HepG2 (cell line): ENCODE data around the gene RNF13. TPM values are rescaled to one million over a fixed set of nuclear protein-coding genes. Genes with fewer than 3 reads are reported as not detected.
A peak's percentile ranks its signal among the peaks of the same experiment; 100 is the strongest.

Experiments
- ATAC-seq: fragments of 200-7000 bp; cut with Tn5 transposase; 3 replicates; pipeline ENCODE4 v1.9.1; 2020; ENCODE audit warnings: mild to moderate bottlenecking, moderate library complexity
- BruUV-seq: library from RNA; stranded (reverse); fragments of 400-500 nt; replicated peaks from 2 replicates; lab custom pipeline; 2021; lab: Mats Ljungman, UMichigan
- CTCF ChIA-PET: fragments of 300-600 bp; formaldehyde crosslinking; extraction: SDS; loops from one replicate; lab custom pipeline; 2021; ENCODE audit warnings: low total read pairs, inconsistent platforms, low intra/inter-chr PET ratio; lab: Yijun Ruan, JAX
- POLR2A ChIA-PET: fragments of 350-600 bp; sonication (Branson Sonifier 250); formaldehyde crosslinking; loops from one replicate; lab custom pipeline; 2020; ENCODE audit warnings: antibody characterized with exemption, inconsistent platforms; lab: Yijun Ruan, JAX
- DNase-seq: peaks from one replicate; pipeline ENCODE4 v3.0.0-alpha.2; 2015; ENCODE audit warnings: low spot score
- FAIRE-seq: peaks from 3 replicates; lab custom pipeline; 2011; peaks lifted over from hg19 to GRCh38; lab: Jason Lieb, UNC
- H2AFZ ChIP-seq: one replicate; pipeline ENCODE4 v1.6.1; 2011; ENCODE audit warnings: low read length, inconsistent platforms
- H3K27ac ChIP-seq: fragments of 300-600 bp; 3 replicates; pipeline ENCODE4 v1.8.0; 2011; ENCODE audit warnings: mixed run types, mild to moderate bottlenecking, mixed read lengths, low read length, inconsistent platforms; ENCODE audit not compliant: insufficient read depth; ENCODE audit errors: extremely low read length
- H3K27me3 ChIP-seq, 2 experiments: fragments of 200-600 bp in 1 of 2; 2 replicates in 1 of 2; 3 replicates in 1 of 2; pipeline versions ENCODE4 v1.6.0 to v1.8.0; 2011; ENCODE audit warnings: low read length in 2 of 2, mild to moderate bottlenecking in 2 of 2, moderate library complexity in 2 of 2, inconsistent platforms in 1 of 2; ENCODE audit not compliant: insufficient read depth in 2 of 2, control insufficient read depth in 1 of 2
- H3K36me3 ChIP-seq, 2 experiments: fragments of 200-600 bp in 1 of 2; replicated peaks in 1 of 2; 2 replicates in 1 of 2; 3 replicates in 1 of 2; pipeline versions ENCODE4 v1.5.1 to v1.8.0; 2011; ENCODE audit warnings: low read length in 2 of 2, inconsistent platforms in 1 of 2; ENCODE audit not compliant: insufficient read depth in 2 of 2, control insufficient read depth in 1 of 2
- H3K4me1 ChIP-seq: 2 replicates; pipeline ENCODE4 v1.5.1; 2012; ENCODE audit warnings: low read length, inconsistent platforms; ENCODE audit not compliant: insufficient read depth
- H3K4me2 ChIP-seq: 2 replicates; pipeline ENCODE4 v1.6.0; 2011; ENCODE audit warnings: low read depth, low read length, inconsistent platforms
- H3K4me3 ChIP-seq, 3 experiments: fragments of 200-600 bp in 1 of 3; sonication (generic), shearing (Covaris generic) in 1 of 3; replicated peaks in 1 of 3; 2 replicates each; pipeline ENCODE4 v1.5.1; 2011 to 2016; ENCODE audit warnings: low read length in 3 of 3, inconsistent platforms in 2 of 3, low read depth in 2 of 3, mild to moderate bottlenecking in 2 of 3, control low read depth in 1 of 3, mixed read lengths in 1 of 3; ENCODE audit not compliant: insufficient read depth in 1 of 3
- H3K79me2 ChIP-seq: one replicate; pipeline ENCODE4 v1.6.1; 2011; ENCODE audit warnings: low read length, inconsistent platforms; ENCODE audit not compliant: insufficient read depth
- H3K9ac ChIP-seq: 2 replicates; pipeline ENCODE4 v1.6.0; 2011; ENCODE audit warnings: mild to moderate bottlenecking, low read depth, low read length, inconsistent platforms; ENCODE audit not compliant: insufficient read depth
- H3K9me3 ChIP-seq: 2 replicates; pipeline ENCODE4 v1.5.1; 2012; ENCODE audit warnings: mild to moderate bottlenecking, low read length
- H4K20me1 ChIP-seq: 2 replicates; pipeline ENCODE4 v1.6.0; 2011; ENCODE audit warnings: inconsistent platforms, mild to moderate bottlenecking, low read length, moderate library complexity; ENCODE audit not compliant: insufficient read depth
- CTCF ChIP-seq: sonication (generic); formaldehyde crosslinking; IDR thresholded peaks from 2 replicates; pipeline ENCODE4 v1.5.0; 2020; ENCODE audit warnings: mild to moderate bottlenecking, missing genetic modification reagents, moderate library complexity
- STAT5B ChIP-seq: sonication (generic); formaldehyde crosslinking; IDR thresholded peaks from 2 replicates; pipeline ENCODE4 v1.4.0; 2020; ENCODE audit warnings: missing genetic modification reagents
- ZNF652 ChIP-seq: IDR thresholded peaks from 2 replicates; pipeline ENCODE4 v1.6.1; 2016; ENCODE audit warnings: low read depth, borderline replicate concordance
- in situ Hi-C: cut with HindIII; loops from 2 replicates; pipeline ENCODE4 v1.10.0; 2017; ENCODE audit warnings: low pct_unique_long_range_greater_than_20kb; ENCODE audit not compliant: extremely low pct_ligation_motif_present
- intact Hi-C: fragments of 100-400 bp; cut with micrococcal nuclease; formaldehyde crosslinking; loops from one replicate; pipeline ENCODE4 v1.10.0; 2022; ENCODE audit not compliant: unreplicated experiment
- polyA plus RNA-seq, 8 experiments: library from polyadenylated mRNA; depleted of rRNA in 3 of 8; stranded (reverse) in 7 of 8; unstranded in 1 of 8; fragments of >200 nt; fragmentation: Illumina TruSeq in 4 of 8; extraction: Trizol in 4 of 8; gene quantifications; 2 replicates each; pipeline versions ENCODE4 v1.2.1 to v1.2.3, GENCODE V29; 2011 to 2016; ENCODE audit warnings: low read depth in 4 of 8, missing spikeins in 1 of 8, mixed read lengths in 1 of 8; ENCODE audit not compliant: insufficient read depth in 1 of 8
- total RNA-seq, 5 experiments: library from RNA; depleted of rRNA; stranded (reverse); fragments of >200 nt; fragmentation: Illumina TruSeq; extraction: Trizol; gene quantifications; 2 replicates each; pipeline ENCODE4 v1.2.3, GENCODE V29; 2016; ENCODE audit warnings: low read depth in 1 of 5
- TF ChIP-seq, protein P1 (sequence below), 2 experiments: fragments of 450-650 bp in 1 of 2; sonication (generic) in 1 of 2; formaldehyde crosslinking in 1 of 2; IDR thresholded peaks; 2 replicates each; pipeline versions ENCODE4 v1.6.1 to v1.8.0; 2016 to 2022; ENCODE audit warnings: antibody characterized with exemption in 1 of 2, mild to moderate bottlenecking in 1 of 2, missing genetic modification reagents in 1 of 2
- TF ChIP-seq, protein P2 (sequence below): sonication (generic); formaldehyde crosslinking; conservative IDR thresholded peaks from 2 replicates; pipeline ENCODE4 v1.4.0; 2020; ENCODE audit warnings: missing genetic modification reagents

RNF13 gene
- total and polyA plus RNA-seq, 2 of the 13 experiments (the other 11 are each of a cell fraction or from before 2014, with no cell fraction given), result 39.8 to 46.0 TPM

DNA sequence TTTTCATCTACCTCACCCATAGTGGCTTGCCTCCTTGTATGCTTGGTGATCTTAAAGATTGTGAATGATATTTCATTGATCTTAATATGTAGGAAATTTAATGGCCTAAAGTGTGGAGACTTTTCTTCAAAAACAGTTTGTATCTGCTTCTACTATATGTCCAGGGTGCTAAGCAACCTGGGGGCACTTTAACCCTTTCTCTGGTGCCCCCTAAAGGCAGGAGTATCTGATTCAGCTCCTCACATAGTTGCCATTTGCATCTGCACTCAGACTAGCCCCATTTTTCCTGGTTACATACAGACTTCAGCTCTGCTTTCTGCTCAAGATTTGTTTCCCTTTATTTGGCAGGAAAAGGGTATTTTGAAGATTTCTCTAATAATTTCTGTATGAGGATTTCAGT is 162.9 kb downstream of the RNF13 start:
- intact Hi-C loops, result no loop called here
- ChIA-PET POLR2A (no interaction called here), CTCF (no interaction called here)
- FAIRE-seq (no peak), ATAC-seq (no peak), DNase-seq (no peak)
- Histone ChIP-seq H3K4me2 (no peak overlapping the region), H3K9ac (no peak overlapping the region), H3K4me3 (no peak overlapping the region), H2AFZ (no peak overlapping the region), H4K20me1 (no peaks in the 10 kb centered on the region), H3K4me1 (peaks cover 10% of the 10 kb centered on the region), H3K36me3 (no peaks in the 10 kb centered on the region), H3K27ac (no peak overlapping the region), H3K27me3 (no peaks in the 10 kb centered on the region; a peak in 1 of 5 replicates), H3K79me2 (peaks cover 4% of the 10 kb centered on the region), H3K9me3 (no peaks in the 10 kb centered on the region)
- in situ Hi-C loops, result no loop called here
- BruUV-seq, result no TSS peak
- TF ChIP-seq STAT5B, result no peak
- peak; percentile 58; the same call in 1 of the 2 replicates for TF ChIP-seq ZNF652 (CRISPR knock-in tag)
- TF ChIP-seq, protein P1, sequence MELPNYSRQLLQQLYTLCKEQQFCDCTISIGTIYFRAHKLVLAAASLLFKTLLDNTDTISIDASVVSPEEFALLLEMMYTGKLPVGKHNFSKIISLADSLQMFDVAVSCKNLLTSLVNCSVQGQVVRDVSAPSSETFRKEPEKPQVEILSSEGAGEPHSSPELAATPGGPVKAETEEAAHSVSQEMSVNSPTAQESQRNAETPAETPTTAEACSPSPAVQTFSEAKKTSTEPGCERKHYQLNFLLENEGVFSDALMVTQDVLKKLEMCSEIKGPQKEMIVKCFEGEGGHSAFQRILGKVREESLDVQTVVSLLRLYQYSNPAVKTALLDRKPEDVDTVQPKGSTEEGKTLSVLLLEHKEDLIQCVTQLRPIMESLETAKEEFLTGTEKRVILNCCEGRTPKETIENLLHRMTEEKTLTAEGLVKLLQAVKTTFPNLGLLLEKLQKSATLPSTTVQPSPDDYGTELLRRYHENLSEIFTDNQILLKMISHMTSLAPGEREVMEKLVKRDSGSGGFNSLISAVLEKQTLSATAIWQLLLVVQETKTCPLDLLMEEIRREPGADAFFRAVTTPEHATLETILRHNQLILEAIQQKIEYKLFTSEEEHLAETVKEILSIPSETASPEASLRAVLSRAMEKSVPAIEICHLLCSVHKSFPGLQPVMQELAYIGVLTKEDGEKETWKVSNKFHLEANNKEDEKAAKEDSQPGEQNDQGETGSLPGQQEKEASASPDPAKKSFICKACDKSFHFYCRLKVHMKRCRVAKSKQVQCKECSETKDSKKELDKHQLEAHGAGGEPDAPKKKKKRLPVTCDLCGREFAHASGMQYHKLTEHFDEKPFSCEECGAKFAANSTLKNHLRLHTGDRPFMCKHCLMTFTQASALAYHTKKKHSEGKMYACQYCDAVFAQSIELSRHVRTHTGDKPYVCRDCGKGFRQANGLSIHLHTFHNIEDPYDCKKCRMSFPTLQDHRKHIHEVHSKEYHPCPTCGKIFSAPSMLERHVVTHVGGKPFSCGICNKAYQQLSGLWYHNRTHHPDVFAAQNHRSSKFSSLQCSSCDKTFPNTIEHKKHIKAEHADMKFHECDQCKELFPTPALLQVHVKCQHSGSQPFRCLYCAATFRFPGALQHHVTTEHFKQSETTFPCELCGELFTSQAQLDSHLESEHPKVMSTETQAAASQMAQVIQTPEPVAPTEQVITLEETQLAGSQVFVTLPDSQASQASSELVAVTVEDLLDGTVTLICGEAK (IDR thresholded peaks at IDR 0.05), result no peak
- TF ChIP-seq, protein P1 (CRISPR knock-in tag; IDR thresholded peaks at IDR 0.05), result no peak
- TF ChIP-seq, protein P2, sequence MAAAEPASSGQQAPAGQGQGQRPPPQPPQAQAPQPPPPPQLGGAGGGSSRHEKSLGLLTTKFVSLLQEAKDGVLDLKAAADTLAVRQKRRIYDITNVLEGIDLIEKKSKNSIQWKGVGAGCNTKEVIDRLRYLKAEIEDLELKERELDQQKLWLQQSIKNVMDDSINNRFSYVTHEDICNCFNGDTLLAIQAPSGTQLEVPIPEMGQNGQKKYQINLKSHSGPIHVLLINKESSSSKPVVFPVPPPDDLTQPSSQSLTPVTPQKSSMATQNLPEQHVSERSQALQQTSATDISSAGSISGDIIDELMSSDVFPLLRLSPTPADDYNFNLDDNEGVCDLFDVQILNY (CRISPR knock-in tag), result no peak
- peak; percentile 34; the same call in 1 of the 2 replicates for TF ChIP-seq CTCF (CRISPR knock-in tag)
